ENCODE measurements around the gene KLF5.

DNA sequence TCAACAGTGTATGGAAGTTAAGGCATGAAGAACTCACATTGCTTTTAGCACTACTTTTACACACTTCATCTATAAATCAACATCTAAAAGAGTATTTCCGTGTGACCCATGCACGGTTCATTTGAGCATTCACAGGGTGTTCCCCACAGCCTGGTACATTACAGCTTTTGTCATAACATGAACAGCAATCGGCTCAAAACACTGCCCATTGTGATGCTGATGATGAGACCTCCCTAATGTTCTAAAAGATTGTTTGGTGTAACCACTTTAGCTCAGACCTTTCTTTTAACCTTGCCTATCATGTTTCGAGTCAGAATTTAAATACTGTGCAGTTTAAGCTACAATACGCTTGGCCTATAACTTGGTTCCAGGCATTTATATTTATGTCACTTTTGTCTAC, 4.1 kb upstream of the KLF5 start:
- TF ChIP-seq, protein P1, sequence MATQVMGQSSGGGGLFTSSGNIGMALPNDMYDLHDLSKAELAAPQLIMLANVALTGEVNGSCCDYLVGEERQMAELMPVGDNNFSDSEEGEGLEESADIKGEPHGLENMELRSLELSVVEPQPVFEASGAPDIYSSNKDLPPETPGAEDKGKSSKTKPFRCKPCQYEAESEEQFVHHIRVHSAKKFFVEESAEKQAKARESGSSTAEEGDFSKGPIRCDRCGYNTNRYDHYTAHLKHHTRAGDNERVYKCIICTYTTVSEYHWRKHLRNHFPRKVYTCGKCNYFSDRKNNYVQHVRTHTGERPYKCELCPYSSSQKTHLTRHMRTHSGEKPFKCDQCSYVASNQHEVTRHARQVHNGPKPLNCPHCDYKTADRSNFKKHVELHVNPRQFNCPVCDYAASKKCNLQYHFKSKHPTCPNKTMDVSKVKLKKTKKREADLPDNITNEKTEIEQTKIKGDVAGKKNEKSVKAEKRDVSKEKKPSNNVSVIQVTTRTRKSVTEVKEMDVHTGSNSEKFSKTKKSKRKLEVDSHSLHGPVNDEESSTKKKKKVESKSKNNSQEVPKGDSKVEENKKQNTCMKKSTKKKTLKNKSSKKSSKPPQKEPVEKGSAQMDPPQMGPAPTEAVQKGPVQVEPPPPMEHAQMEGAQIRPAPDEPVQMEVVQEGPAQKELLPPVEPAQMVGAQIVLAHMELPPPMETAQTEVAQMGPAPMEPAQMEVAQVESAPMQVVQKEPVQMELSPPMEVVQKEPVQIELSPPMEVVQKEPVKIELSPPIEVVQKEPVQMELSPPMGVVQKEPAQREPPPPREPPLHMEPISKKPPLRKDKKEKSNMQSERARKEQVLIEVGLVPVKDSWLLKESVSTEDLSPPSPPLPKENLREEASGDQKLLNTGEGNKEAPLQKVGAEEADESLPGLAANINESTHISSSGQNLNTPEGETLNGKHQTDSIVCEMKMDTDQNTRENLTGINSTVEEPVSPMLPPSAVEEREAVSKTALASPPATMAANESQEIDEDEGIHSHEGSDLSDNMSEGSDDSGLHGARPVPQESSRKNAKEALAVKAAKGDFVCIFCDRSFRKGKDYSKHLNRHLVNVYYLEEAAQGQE (IDR thresholded peaks at IDR 0.05; ENCODE audit: low read depth), result no peak
- TF ChIP-seq TAF1 (IDR thresholded peaks at IDR 0.05; ENCODE audit: low read depth) (no peak), CREB1 (IDR thresholded peaks at IDR 0.05; ENCODE audit: low read depth) (no peak), EP300 (IDR thresholded peaks at IDR 0.05; ENCODE audit: borderline replicate concordance) (no peak), TCF12 (IDR thresholded peaks at IDR 0.05; ENCODE audit: low read depth) (no peak)
- TF ChIP-seq, protein P2, sequence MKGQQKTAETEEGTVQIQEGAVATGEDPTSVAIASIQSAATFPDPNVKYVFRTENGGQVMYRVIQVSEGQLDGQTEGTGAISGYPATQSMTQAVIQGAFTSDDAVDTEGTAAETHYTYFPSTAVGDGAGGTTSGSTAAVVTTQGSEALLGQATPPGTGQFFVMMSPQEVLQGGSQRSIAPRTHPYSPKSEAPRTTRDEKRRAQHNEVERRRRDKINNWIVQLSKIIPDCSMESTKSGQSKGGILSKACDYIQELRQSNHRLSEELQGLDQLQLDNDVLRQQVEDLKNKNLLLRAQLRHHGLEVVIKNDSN (IDR thresholded peaks at IDR 0.05), result no peak
